HFFc6 (cell line): ENCODE data around the gene POLR1D. TPM values are rescaled to one million over a fixed set of nuclear protein-coding genes. Genes with fewer than 3 reads are reported as not detected.

ENCODE experiments used
- DNase-seq: peaks from one replicate; pipeline ENCODE4 v3.0.0-alpha.2; 2018
- H3K27ac Mint-ChIP-seq: 2 replicates; pipeline ENCODE4 v1.8.0; 2020; ENCODE audit warnings: mild to moderate bottlenecking, mixed read lengths
- H3K27me3 Mint-ChIP-seq: 2 replicates; pipeline ENCODE4 v1.8.0; 2021; ENCODE audit warnings: mild to moderate bottlenecking, moderate library complexity, mixed read lengths; ENCODE audit not compliant: insufficient read depth
- H3K36me3 Mint-ChIP-seq: 2 replicates; pipeline ENCODE4 v1.8.0; 2021; ENCODE audit warnings: low read depth, mixed read lengths
- H3K4me1 Mint-ChIP-seq: 2 replicates; pipeline ENCODE4 v1.8.0; 2020; ENCODE audit warnings: low read depth, mixed read lengths
- H3K4me3 Mint-ChIP-seq: 2 replicates; pipeline ENCODE4 v1.8.0; 2020; ENCODE audit warnings: mild to moderate bottlenecking, moderate library complexity, mixed read lengths
- H3K9me3 Mint-ChIP-seq: 2 replicates; pipeline ENCODE4 v1.8.0; 2020; ENCODE audit warnings: mild to moderate bottlenecking, mixed read lengths
- total RNA-seq, 6 experiments: library from RNA; stranded (reverse); fragmentation: NEBNext Ultra II Directional; extraction: Animal tissue kit (Norgen Biotek cat#: 25700); gene quantifications; 2 replicates in 1 of 6; 3 replicates in 5 of 6; pipeline ENCODE4 v1.2.3, GENCODE V29; 2021
- TF ChIP-seq, protein P1 (sequence below): fragments of 200-600 bp; sonication (generic); IDR thresholded peaks from 2 replicates; pipeline ENCODE4 v1.5.0; 2021; ENCODE audit warnings: antibody characterized with exemption, mild to moderate bottlenecking

The POLR1D gene
- total RNA-seq, 6 experiments from 2014 or later, result 66.2 to 82.0 (median 70.2) TPM

DNA sequence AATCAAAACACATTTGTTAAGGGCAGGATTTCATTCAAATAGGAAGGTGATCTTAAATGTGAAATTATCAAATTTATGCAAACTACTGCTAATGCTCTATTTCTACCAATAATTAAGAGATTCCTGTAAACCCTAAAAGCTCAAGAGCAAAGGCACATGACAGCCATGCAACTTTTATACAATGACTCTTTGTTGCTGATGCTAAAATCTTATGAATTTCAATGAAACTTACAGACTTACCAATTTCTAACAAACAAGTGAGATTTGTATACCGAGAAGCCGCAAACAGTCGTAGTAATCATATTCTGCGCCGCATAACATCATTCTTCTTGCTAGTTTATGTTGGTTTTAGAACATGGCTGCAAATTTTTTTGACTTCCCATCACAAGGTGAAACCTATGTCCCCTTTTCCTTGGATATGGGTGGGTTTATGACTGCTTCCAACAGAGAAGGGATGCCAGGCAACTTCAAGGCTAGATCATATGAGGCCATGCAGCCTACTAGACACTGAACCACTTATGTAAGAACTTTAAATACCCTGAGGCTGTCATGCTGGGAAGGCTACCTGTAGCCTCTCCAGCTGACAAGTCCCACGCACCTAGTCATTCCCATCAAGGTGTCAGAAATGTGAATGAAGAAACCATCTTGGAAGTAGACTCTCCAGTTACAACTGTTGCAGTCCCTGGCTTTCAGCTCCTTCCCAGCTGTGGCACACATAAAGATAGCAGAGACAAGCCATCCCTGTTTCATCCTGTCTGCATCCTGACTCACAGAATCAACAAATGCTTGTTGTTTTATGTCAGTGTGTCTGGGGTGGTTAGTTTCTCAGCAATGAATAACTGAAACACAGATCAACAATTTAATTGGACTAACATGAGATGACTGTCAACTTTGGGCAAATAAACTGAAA, 43.3 kb upstream of the POLR1D start:
- Mint-ChIP-seq H3K4me3 (no peak overlapping the region), H3K27ac (no peak overlapping the region), H3K36me3 (peaks cover 17% of the 10 kb centered on the region), H3K4me1 (peaks cover 26% of the 10 kb centered on the region), H3K9me3 (peaks cover 3% of the 10 kb centered on the region; the same call in 1 of the 2 replicates), H3K27me3 (no peaks in the 10 kb centered on the region; the same call in 1 of the 2 replicates)
- TF ChIP-seq, protein P1, sequence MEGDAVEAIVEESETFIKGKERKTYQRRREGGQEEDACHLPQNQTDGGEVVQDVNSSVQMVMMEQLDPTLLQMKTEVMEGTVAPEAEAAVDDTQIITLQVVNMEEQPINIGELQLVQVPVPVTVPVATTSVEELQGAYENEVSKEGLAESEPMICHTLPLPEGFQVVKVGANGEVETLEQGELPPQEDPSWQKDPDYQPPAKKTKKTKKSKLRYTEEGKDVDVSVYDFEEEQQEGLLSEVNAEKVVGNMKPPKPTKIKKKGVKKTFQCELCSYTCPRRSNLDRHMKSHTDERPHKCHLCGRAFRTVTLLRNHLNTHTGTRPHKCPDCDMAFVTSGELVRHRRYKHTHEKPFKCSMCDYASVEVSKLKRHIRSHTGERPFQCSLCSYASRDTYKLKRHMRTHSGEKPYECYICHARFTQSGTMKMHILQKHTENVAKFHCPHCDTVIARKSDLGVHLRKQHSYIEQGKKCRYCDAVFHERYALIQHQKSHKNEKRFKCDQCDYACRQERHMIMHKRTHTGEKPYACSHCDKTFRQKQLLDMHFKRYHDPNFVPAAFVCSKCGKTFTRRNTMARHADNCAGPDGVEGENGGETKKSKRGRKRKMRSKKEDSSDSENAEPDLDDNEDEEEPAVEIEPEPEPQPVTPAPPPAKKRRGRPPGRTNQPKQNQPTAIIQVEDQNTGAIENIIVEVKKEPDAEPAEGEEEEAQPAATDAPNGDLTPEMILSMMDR, result no peak
- peak; percentile 68 for DNase-seq

DNA sequence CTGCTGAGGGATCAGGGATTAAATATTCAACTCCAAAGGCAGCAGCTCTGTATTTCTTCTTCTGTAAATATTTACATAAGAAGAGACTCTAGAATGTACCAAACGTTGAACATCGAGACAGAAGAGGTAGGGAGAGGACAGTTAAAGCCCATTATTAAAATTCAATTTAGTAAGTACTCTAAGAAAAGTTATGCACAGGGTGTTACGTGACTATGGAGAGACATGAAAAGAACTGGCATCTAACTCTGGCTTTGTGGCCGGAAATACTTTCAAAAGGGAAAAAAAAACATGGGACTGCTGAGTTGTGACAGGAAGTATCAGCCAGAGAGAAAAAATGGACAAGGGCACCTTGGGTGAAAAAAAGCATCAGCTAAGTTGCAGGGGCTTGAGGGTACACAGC, 38.0 kb upstream of the POLR1D start:
- H3K36me3 Mint-ChIP-seq, result no peaks in the 10 kb centered on the region; the same call in 1 of the 2 replicates
- H3K4me3 Mint-ChIP-seq, result no peak overlapping the region
- peaks cover 13% of the 10 kb centered on the region for H3K4me1 Mint-ChIP-seq
- H3K9me3 Mint-ChIP-seq, result no peaks in the 10 kb centered on the region
- H3K27me3 Mint-ChIP-seq, result no peaks in the 10 kb centered on the region
- DNase-seq, result no peak
- TF ChIP-seq, protein P1, result no peak
- H3K27ac Mint-ChIP-seq, result peak overlapping the region; percentile 29; the same call in 1 of the 2 replicates

DNA sequence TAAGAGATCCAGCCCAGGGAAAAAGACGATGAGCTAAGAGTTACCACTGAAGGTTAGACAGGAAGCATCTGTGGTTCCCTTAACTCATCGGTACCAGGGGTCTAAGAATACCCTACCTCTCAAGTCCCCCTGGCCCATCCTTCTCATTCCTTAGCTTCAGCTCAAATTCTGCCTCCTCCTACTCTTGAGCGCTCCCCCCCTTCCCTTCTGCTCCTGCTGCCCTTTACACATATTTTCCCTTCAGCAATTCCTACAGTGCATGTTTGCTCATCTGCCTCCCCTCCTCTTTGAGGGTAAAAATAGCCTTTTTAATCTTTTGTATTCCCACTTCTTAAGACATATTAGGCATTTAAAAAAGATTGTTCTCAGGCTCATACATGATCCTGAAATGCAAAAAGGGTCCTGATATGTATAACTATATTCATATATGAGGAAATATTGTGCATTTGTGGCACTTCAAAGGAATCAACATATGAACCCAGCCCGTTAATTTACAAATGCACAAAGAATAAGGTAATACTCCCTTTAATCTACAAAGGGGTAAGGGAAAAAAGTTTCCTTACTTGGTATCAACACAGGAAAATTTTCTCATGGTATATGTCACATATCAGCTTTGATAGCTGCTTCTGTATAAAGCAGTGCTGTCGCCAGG, 34.5 kb upstream of the POLR1D start:
- H3K27ac Mint-ChIP-seq, result no peak overlapping the region
- H3K9me3 Mint-ChIP-seq, result no peaks in the 10 kb centered on the region

DNA sequence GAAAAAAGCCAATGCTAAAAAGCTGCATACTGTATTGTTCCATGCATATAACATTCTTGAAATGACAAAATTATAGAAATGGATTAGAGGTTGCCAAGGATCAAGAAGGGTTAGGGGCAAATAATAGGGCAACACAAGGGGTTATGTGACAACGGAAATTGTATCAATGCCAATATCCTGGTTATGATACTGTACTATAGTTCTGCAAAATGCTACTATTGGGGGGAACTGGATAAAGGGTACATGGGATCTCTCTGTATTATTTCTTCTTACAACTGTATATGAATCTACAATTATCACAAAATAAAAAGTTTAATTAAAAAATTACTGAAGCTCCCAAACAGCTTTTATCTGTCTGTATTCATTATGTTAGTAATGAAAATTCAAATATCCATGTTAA, 33.3 kb upstream of the POLR1D start:
- no peak overlapping the region for H3K4me3 Mint-ChIP-seq
- TF ChIP-seq, protein P1, result no peak
- H3K27me3 Mint-ChIP-seq, result no peaks in the 10 kb centered on the region

More for the DNA sequence above, 34.5 kb upstream of the POLR1D start:
- no peak overlapping the region for H3K4me3 Mint-ChIP-seq
- DNase-seq, result no peak
- H3K27me3 Mint-ChIP-seq, result no peaks in the 10 kb centered on the region
- TF ChIP-seq, protein P1, result no peak
- no peaks in the 10 kb centered on the region for H3K36me3 Mint-ChIP-seq
- peaks cover 8% of the 10 kb centered on the region; the same call in 1 of the 2 replicates for H3K4me1 Mint-ChIP-seq

DNA sequence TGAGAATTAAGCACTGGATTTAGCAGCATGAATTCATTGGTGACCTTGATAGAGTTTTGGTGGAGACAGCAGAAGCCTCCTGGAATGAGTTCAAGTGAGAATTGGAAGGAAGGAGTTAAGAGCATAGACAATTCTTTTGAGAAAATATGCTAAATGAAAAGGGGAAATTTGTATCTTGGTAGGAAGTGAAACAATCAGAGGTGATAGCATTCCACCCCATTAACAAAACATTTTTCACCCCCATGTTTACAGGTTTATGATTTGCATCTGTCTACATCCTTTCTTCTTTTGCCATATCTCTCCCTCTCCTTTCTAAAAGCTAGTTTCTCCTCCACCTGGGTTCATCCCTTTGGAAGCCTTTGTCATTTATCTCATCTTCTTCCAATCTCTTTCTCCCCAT, 28.8 kb upstream of the POLR1D start:
- H3K36me3 Mint-ChIP-seq, result no peaks in the 10 kb centered on the region
- no peaks in the 10 kb centered on the region for H3K4me1 Mint-ChIP-seq
- H3K27me3 Mint-ChIP-seq, result no peaks in the 10 kb centered on the region
- no peak for DNase-seq
- no peaks in the 10 kb centered on the region for H3K9me3 Mint-ChIP-seq
- H3K4me3 Mint-ChIP-seq, result no peak overlapping the region
- TF ChIP-seq, protein P1, result no peak
- H3K27ac Mint-ChIP-seq, result no peak overlapping the region

More for the DNA sequence above, 33.3 kb upstream of the POLR1D start:
- no peaks in the 10 kb centered on the region for H3K9me3 Mint-ChIP-seq
- H3K27ac Mint-ChIP-seq, result no peak overlapping the region
- H3K4me1 Mint-ChIP-seq, result peaks cover 7% of the 10 kb centered on the region; the same call in 1 of the 2 replicates
- no peaks in the 10 kb centered on the region for H3K36me3 Mint-ChIP-seq
- DNase-seq, result no peak
